ENCODE measurements around the gene PTPN3. TPM values are rescaled to one million over a fixed set of nuclear protein-coding genes. Genes with fewer than 3 reads are reported as not detected.

PTPN3 gene
- total RNA-seq, 2 experiments from 2014 or later, result not detected

DNA sequence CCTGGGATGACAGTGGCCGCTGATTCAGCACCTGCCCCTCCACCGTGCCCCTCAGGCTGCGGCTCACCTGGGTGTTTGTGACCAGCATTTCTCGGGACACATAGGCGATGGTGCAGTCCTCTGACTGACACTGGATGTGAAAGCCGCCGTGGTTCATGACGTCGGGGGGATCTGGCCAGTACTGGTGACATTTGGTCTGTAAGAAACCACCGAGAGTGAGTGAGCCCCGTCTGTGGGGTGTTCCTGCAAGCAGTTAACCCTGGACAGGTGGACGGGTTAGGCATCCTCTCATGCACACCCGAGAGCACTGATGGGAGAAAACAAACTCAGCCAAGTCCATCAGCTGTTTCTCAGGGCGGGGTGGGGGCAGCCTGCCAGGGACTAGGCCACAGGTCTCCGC lies 114.8 kb downstream of the PTPN3 start:
- intact Hi-C loops (cut with micrococcal nuclease; ENCODE audit: unreplicated experiment), result no loop called here
- CTCF ChIA-PET (ENCODE audit: unreplicated experiment), result no interaction called here

DNA sequence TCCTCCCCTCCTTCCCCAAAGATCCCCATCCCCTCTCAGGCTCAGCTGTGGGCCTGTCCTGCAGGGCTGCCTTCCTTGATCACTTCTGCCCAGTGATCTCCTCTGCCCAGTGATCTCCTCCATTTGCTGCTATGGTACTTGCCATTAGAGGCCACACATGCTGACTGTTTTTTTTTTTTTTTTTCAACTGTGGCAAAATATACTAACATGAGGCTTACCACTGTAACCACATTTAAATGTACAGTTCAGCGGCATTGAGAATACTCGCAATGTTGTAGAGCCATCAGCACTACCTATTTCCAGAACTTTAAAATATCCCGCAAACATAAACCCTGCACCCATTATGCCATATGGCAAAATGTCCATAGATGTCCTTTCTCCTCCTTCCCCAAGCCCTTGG lies 115.5 kb downstream of the PTPN3 start:
- DNase-seq (ENCODE audit: low spot score), result no peak
- Histone ChIP-seq H3K9me2 (ENCODE audit: insufficient read depth, low read length) (no peaks in the 10 kb centered on the region), H4K20me1 (ENCODE audit: insufficient read depth, low read length) (no peaks in the 10 kb centered on the region), H2AFZ (ENCODE audit: low read length) (no peak overlapping the region), H3K36me3 (ENCODE audit: insufficient read depth, low read length) (no peaks in the 10 kb centered on the region), H3K4me2 (ENCODE audit: low read length) (no peak overlapping the region), H3K79me2 (ENCODE audit: insufficient read depth, low read depth, low read length) (no peaks in the 10 kb centered on the region), H3K9me3 (ENCODE audit: low read length) (no peaks in the 10 kb centered on the region), H3K27ac (ENCODE audit: low read depth, low read length, poor library complexity, severe bottlenecking) (no peak overlapping the region), H3K4me3 (ENCODE audit: low read depth, low read length, poor library complexity, severe bottlenecking) (no peak overlapping the region), H3K4me1 (ENCODE audit: insufficient read depth, low read length, poor library complexity, severe bottlenecking) (no peaks in the 10 kb centered on the region)
- intact Hi-C loops (cut with micrococcal nuclease; ENCODE audit: unreplicated experiment), result no loop called here
- no TSS peak for BruUV-seq (replicated peaks)
- CTCF ChIA-PET (ENCODE audit: unreplicated experiment), result no interaction called here
- POLR2A ChIA-PET, result no interaction called here
- TF ChIP-seq, protein P1, sequence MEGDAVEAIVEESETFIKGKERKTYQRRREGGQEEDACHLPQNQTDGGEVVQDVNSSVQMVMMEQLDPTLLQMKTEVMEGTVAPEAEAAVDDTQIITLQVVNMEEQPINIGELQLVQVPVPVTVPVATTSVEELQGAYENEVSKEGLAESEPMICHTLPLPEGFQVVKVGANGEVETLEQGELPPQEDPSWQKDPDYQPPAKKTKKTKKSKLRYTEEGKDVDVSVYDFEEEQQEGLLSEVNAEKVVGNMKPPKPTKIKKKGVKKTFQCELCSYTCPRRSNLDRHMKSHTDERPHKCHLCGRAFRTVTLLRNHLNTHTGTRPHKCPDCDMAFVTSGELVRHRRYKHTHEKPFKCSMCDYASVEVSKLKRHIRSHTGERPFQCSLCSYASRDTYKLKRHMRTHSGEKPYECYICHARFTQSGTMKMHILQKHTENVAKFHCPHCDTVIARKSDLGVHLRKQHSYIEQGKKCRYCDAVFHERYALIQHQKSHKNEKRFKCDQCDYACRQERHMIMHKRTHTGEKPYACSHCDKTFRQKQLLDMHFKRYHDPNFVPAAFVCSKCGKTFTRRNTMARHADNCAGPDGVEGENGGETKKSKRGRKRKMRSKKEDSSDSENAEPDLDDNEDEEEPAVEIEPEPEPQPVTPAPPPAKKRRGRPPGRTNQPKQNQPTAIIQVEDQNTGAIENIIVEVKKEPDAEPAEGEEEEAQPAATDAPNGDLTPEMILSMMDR (conservative IDR thresholded peaks at IDR 0.05; ENCODE audit: low read length), result no peak
- no peak for TF ChIP-seq EZH2phosphoT487 (IDR thresholded peaks at IDR 0.05; ENCODE audit: borderline replicate concordance, low read depth, low read length)

More for the DNA sequence above, 114.8 kb downstream of the PTPN3 start:
- Histone ChIP-seq H3K4me1 (ENCODE audit: insufficient read depth, low read length, poor library complexity, severe bottlenecking) (no peaks in the 10 kb centered on the region), H2AFZ (ENCODE audit: low read length) (no peak overlapping the region), H3K36me3 (ENCODE audit: insufficient read depth, low read length) (no peaks in the 10 kb centered on the region), H3K9me3 (ENCODE audit: low read length) (no peaks in the 10 kb centered on the region), H3K27ac (ENCODE audit: low read depth, low read length, poor library complexity, severe bottlenecking) (no peak overlapping the region), H3K79me2 (ENCODE audit: insufficient read depth, low read depth, low read length) (no peaks in the 10 kb centered on the region), H4K20me1 (ENCODE audit: insufficient read depth, low read length) (no peaks in the 10 kb centered on the region), H3K4me3 (ENCODE audit: low read depth, low read length, poor library complexity, severe bottlenecking) (no peak overlapping the region), H3K4me2 (ENCODE audit: low read length) (no peak overlapping the region), H3K9me2 (ENCODE audit: insufficient read depth, low read length) (no peaks in the 10 kb centered on the region)
- no TSS peak for BruUV-seq (replicated peaks)
- TF ChIP-seq, protein P1 (conservative IDR thresholded peaks at IDR 0.05; ENCODE audit: low read length), result no peak
- POLR2A ChIA-PET, result no interaction called here
- DNase-seq (ENCODE audit: low spot score), result no peak

DNA sequence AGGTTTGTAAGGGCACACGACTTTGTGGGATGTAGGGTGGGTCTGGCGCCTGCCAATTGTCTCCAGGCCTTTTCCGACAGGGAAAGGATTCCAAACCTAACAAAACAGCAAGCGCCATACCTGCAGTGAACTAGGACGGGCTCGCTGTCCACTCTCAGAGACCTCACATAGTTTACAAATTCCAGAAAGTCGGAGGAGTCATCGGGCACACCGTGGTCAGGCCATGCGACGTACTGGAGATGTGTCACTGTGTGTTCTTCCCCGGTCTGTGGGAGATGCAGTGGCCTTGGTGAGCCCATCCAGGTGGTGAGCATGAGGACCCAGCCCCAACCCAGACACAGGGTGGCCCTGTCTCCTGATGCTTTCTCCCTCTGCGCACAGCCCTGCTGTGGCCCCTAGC lies 115.9 kb downstream of the PTPN3 start:
- H3K36me3 ChIP-seq (ENCODE audit: insufficient read depth, low read length), result no peaks in the 10 kb centered on the region
- TF ChIP-seq, protein P1 (conservative IDR thresholded peaks at IDR 0.05; ENCODE audit: low read length), result no peak
- TF ChIP-seq EZH2phosphoT487 (IDR thresholded peaks at IDR 0.05; ENCODE audit: borderline replicate concordance, low read depth, low read length), result no peak
- no peak overlapping the region for H3K4me2 ChIP-seq (ENCODE audit: low read length)
- no peaks in the 10 kb centered on the region for H3K79me2 ChIP-seq (ENCODE audit: insufficient read depth, low read depth, low read length)
- no peak overlapping the region for H2AFZ ChIP-seq (ENCODE audit: low read length)
- H3K4me1 ChIP-seq (ENCODE audit: insufficient read depth, low read length, poor library complexity, severe bottlenecking), result no peaks in the 10 kb centered on the region
- no peaks in the 10 kb centered on the region for H4K20me1 ChIP-seq (ENCODE audit: insufficient read depth, low read length)
- intact Hi-C loops (cut with micrococcal nuclease; ENCODE audit: unreplicated experiment), result no loop called here
- no peaks in the 10 kb centered on the region for H3K9me2 ChIP-seq (ENCODE audit: insufficient read depth, low read length)
- POLR2A ChIA-PET, result no interaction called here
- no peak overlapping the region for H3K27ac ChIP-seq (ENCODE audit: low read depth, low read length, poor library complexity, severe bottlenecking)
- H3K9me3 ChIP-seq (ENCODE audit: low read length), result no peaks in the 10 kb centered on the region
- DNase-seq (ENCODE audit: low spot score), result no peak
- no peak overlapping the region for H3K4me3 ChIP-seq (ENCODE audit: low read depth, low read length, poor library complexity, severe bottlenecking)
- CTCF ChIA-PET (ENCODE audit: unreplicated experiment), result no interaction called here
- BruUV-seq (replicated peaks), result no TSS peak
